A549 (cell line): ENCODE measurements around the gene PAXIP1.

Experiments
- BHLHE40 ChIP-seq: IDR thresholded peaks from 2 replicates; pipeline ENCODE4 v1.6.1; 2012; ENCODE audit warnings: low read depth, low read length, inconsistent platforms
- CHD2 ChIP-seq: fragments of 150-350 bp; IDR thresholded peaks from 2 replicates; pipeline ENCODE4 v1.6.1; 2014; ENCODE audit warnings: low read length; ENCODE audit not compliant: partially characterized antibody
- EP300 ChIP-seq, 2 experiments: fragments of >200 bp; sonication (Bioruptor Twin); formaldehyde crosslinking; IDR thresholded peaks; 2 replicates in 1 of 2; 3 replicates in 1 of 2; pipeline ENCODE4 v1.6.1; 2016 to 2017
- ESRRA ChIP-seq: fragments of 150-350 bp; IDR thresholded peaks from 2 replicates; pipeline ENCODE4 v1.6.1; 2014; ENCODE audit warnings: mild to moderate bottlenecking, low read length, borderline replicate concordance
- POLR2A ChIP-seq: IDR thresholded peaks from 2 replicates; pipeline ENCODE4 v1.6.1; 2012; ENCODE audit warnings: mild to moderate bottlenecking, low read length
- RNF2 ChIP-seq: fragments of 200-600 bp; sonication (generic); IDR thresholded peaks from 2 replicates; pipeline ENCODE4 v1.6.1; 2016; ENCODE audit warnings: low read depth, mild to moderate bottlenecking, antibody characterized with exemption, moderate library complexity, borderline replicate concordance
- SMC3 ChIP-seq: fragments of >200 bp; sonication (Bioruptor Twin); formaldehyde crosslinking; IDR thresholded peaks from 3 replicates; pipeline ENCODE4 v1.6.1; 2018; ENCODE audit warnings: inconsistent platforms
- TF ChIP-seq, protein P1 (sequence below): fragments of >200 bp; sonication (Bioruptor Twin); formaldehyde crosslinking; IDR thresholded peaks from 3 replicates; pipeline ENCODE4 v1.5.1; 2016
- TF ChIP-seq, protein P2 (sequence below): fragments of >200 bp; sonication (Bioruptor Twin); formaldehyde crosslinking; IDR thresholded peaks from 3 replicates; pipeline ENCODE4 v1.6.1; 2016
- TF ChIP-seq, protein P3 (sequence below): IDR thresholded peaks from 2 replicates; pipeline ENCODE4 v1.6.1; 2012

DNA sequence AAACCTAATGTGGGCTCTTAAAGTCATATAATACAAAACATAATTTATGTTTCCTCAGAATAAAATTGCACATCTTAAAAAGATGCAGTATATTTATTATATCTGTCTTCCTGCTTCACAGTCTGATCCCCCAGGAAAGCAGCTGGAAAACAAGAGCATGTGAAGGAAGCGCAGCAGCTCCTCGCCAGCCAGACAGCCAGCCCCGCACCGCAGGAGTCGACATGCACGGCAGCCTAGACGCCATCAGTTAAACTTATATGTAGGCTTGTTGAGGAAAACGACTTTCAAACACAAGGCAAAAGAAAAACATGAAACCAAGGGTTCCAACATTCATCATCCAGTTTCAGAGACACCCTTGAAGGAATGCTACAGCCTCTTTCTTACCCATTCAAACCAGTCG is 59.0 kb downstream of the PAXIP1 start:
- TF ChIP-seq CHD2 (no peak), RNF2 (no peak), SMC3 (no peak), ESRRA (no peak), EP300 (IDR thresholded peaks at IDR 0.05) (no peak), BHLHE40 (no peak), POLR2A (no peak)
- TF ChIP-seq, protein P1, sequence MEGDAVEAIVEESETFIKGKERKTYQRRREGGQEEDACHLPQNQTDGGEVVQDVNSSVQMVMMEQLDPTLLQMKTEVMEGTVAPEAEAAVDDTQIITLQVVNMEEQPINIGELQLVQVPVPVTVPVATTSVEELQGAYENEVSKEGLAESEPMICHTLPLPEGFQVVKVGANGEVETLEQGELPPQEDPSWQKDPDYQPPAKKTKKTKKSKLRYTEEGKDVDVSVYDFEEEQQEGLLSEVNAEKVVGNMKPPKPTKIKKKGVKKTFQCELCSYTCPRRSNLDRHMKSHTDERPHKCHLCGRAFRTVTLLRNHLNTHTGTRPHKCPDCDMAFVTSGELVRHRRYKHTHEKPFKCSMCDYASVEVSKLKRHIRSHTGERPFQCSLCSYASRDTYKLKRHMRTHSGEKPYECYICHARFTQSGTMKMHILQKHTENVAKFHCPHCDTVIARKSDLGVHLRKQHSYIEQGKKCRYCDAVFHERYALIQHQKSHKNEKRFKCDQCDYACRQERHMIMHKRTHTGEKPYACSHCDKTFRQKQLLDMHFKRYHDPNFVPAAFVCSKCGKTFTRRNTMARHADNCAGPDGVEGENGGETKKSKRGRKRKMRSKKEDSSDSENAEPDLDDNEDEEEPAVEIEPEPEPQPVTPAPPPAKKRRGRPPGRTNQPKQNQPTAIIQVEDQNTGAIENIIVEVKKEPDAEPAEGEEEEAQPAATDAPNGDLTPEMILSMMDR, result no peak
- TF ChIP-seq, protein P2, sequence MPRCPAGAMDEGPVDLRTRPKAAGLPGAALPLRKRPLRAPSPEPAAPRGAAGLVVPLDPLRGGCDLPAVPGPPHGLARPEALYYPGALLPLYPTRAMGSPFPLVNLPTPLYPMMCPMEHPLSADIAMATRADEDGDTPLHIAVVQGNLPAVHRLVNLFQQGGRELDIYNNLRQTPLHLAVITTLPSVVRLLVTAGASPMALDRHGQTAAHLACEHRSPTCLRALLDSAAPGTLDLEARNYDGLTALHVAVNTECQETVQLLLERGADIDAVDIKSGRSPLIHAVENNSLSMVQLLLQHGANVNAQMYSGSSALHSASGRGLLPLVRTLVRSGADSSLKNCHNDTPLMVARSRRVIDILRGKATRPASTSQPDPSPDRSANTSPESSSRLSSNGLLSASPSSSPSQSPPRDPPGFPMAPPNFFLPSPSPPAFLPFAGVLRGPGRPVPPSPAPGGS, result no peak
- TF ChIP-seq, protein P3, sequence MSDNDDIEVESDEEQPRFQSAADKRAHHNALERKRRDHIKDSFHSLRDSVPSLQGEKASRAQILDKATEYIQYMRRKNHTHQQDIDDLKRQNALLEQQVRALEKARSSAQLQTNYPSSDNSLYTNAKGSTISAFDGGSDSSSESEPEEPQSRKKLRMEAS, result no peak
